ENCODE data around the gene TSEN54.

Gene TSEN54

GRCh38 chr17:75557075-75557851, 40.9 kb downstream of the TSEN54 start:
- peak; percentile 35; the same call in 2 of the 3 replicates for ATAC-seq (ENCODE audit: low read depth)
- no peak for TF ChIP-seq CTCF (IDR thresholded peaks at IDR 0.05; ENCODE audit: poor library complexity, severe bottlenecking)
- no peak overlapping the region for H3K4me3 ChIP-seq (ENCODE audit: severe bottlenecking)

GRCh38 chr17:75557852-75558665, 41.7 kb downstream of the TSEN54 start:
- Histone ChIP-seq H3K4me1 (ENCODE audit: insufficient read depth, poor library complexity, severe bottlenecking) (no peaks in the 10 kb centered on the region), H3K9me3 (ENCODE audit: severe bottlenecking) (no peaks in the 10 kb centered on the region), H3K4me3 (ENCODE audit: severe bottlenecking) (no peak overlapping the region), H3K27me3 (ENCODE audit: insufficient read depth, poor library complexity, severe bottlenecking) (no peaks in the 10 kb centered on the region), H3K36me3 (ENCODE audit: low read depth) (peaks cover under 1% of the 10 kb centered on the region; the same call in 1 of the 2 replicates), H3K27ac (ENCODE audit: poor library complexity, severe bottlenecking) (no peak overlapping the region)
- TF ChIP-seq CTCF (IDR thresholded peaks at IDR 0.05; ENCODE audit: poor library complexity, severe bottlenecking): no peak
- ATAC-seq (ENCODE audit: low read depth): no peak
- peak; percentile 66 for DNase-seq (ENCODE audit: low spot score)

More at GRCh38 chr17:75557075-75557851, 40.9 kb downstream of the TSEN54 start:
- H3K27ac ChIP-seq (ENCODE audit: poor library complexity, severe bottlenecking): no peak overlapping the region
- no peaks in the 10 kb centered on the region for H3K4me1 ChIP-seq (ENCODE audit: insufficient read depth, poor library complexity, severe bottlenecking)
- H3K9me3 ChIP-seq (ENCODE audit: severe bottlenecking): no peaks in the 10 kb centered on the region
- no peaks in the 10 kb centered on the region for H3K27me3 ChIP-seq (ENCODE audit: insufficient read depth, poor library complexity, severe bottlenecking)
- DNase-seq (ENCODE audit: low spot score): no peak
- H3K36me3 ChIP-seq (ENCODE audit: low read depth): no peaks in the 10 kb centered on the region

GRCh38 chr17:75558666-75559530, 42.6 kb downstream of the TSEN54 start:
- H3K27ac ChIP-seq (ENCODE audit: poor library complexity, severe bottlenecking): no peak overlapping the region
- no peaks in the 10 kb centered on the region for H3K4me1 ChIP-seq (ENCODE audit: insufficient read depth, poor library complexity, severe bottlenecking)
- no peaks in the 10 kb centered on the region for H3K9me3 ChIP-seq (ENCODE audit: severe bottlenecking)
- no peak for ATAC-seq (ENCODE audit: low read depth)
- H3K4me3 ChIP-seq (ENCODE audit: severe bottlenecking): no peak overlapping the region
- H3K36me3 ChIP-seq (ENCODE audit: low read depth): peaks cover 3% of the 10 kb centered on the region; the same call in 1 of the 2 replicates
- no peaks in the 10 kb centered on the region for H3K27me3 ChIP-seq (ENCODE audit: insufficient read depth, poor library complexity, severe bottlenecking)
- no peak for DNase-seq (ENCODE audit: low spot score)
- TF ChIP-seq CTCF (IDR thresholded peaks at IDR 0.05; ENCODE audit: poor library complexity, severe bottlenecking): no peak

GRCh38 chr17:75559958-75560533, 43.7 kb downstream of the TSEN54 start:
- Histone ChIP-seq H3K9me3 (ENCODE audit: severe bottlenecking) (no peaks in the 10 kb centered on the region), H3K36me3 (ENCODE audit: low read depth) (peaks cover 3% of the 10 kb centered on the region; the same call in 1 of the 2 replicates), H3K4me1 (ENCODE audit: insufficient read depth, poor library complexity, severe bottlenecking) (no peaks in the 10 kb centered on the region), H3K27ac (ENCODE audit: poor library complexity, severe bottlenecking) (no peak overlapping the region), H3K27me3 (ENCODE audit: insufficient read depth, poor library complexity, severe bottlenecking) (no peaks in the 10 kb centered on the region), H3K4me3 (ENCODE audit: severe bottlenecking) (no peak overlapping the region)
- DNase-seq (ENCODE audit: low spot score): no peak
- no peak for ATAC-seq (ENCODE audit: low read depth)
- no peak for TF ChIP-seq CTCF (IDR thresholded peaks at IDR 0.05; ENCODE audit: poor library complexity, severe bottlenecking)
